Activated T-cell treated with anti-CD3 and anti-CD28 coated beads for 1 hour (primary cell): Measurements from ENCODE around the gene SHISA2.
A peak's percentile ranks its signal among the peaks of the same experiment; 100 is the strongest.

Experiments used
- DNase-seq: peaks from one replicate; pipeline ENCODE4 v3.0.0-alpha.2; 2020; ENCODE audit warnings: low read depth

Gene SHISA2

DNA sequence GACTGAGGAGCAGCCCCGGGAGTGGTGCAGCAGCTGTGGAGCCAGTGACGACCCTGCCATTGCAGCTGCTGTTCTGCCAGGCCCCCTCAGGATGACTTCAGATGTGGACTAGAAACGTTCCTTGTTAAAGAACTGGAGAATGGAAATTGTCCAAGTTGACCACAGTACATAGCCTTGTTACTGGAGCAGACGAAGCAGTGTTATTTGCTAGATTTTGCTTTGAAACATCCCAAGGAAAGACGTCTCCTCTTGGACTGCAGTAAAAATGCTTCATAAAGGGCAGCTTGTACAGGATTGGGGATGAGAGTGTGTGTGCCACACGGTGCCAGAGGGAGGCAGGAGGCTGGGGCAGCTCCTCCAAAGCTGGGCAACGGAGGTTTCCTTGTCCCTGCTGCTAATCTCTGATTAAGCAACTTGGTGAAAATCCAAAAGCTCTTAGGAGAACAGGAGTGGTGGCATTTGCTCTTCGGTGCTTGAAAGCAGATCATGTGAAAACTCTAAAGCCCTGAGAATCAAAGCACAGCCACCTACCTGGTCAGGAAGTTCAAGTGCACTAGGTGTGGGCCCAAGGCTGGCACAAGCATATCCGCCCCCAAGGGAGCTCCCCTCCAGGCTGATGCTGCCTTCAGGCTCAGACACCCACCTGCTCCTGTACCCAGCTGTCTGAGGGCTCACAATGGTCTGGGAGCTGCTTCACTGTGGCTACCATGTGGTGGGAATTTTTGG, 34.5 kb downstream of the SHISA2 start:
- no peak for DNase-seq

- no peak for DNase-seq
Measured at GRCh38 chr13:26016189-26016588, 35.6 kb downstream of the SHISA2 start.

DNA sequence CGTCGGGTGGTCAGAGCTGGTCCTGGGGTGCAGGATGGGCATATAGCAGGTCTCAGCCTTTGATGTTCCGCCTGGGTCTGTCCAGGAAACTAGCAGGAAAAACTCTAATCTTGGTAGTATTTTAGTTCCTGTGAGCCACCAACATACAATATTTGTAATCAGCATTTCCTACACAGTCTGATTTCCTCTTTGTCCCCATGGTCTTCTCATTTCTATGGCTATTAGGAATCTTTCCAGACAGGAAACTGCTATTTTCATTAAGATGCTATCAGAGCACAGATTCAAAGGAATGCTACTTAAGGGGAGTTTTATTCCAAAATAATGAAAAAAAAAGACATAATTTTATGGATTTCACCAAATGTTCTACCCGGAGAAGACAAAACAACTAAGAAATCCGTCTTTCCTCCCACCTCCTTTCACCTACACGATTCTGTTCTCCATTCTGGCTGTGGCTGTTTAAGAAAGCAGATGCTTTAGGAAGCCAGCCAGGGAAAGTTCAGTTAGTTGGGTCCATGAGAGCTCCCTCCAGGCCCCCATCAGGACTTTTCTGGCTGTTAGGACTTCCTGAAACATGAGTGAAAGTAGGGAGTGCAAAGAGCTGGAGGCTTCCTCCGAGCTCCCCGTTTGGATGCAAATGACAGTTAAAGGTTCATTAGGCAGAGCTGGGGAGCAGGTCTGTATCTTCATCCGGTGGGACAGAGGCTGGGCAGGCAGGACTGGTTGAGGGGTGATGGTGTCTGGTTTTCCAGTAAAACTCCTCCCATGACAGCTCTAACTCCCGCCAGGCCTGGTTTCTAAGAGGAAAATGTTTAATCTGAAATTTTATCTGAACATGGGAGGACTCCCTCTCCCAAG, 36.3 kb downstream of the SHISA2 start:
- no peak for DNase-seq

GRCh38 chr13:26012995-26013394, 38.8 kb downstream of the SHISA2 start:
- DNase-seq: no peak

- DNase-seq: peak; percentile 36
Measured at GRCh38 chr13:26011996-26012821, 39.6 kb downstream of the SHISA2 start.

GRCh38 chr13:26011208-26011573, 40.6 kb downstream of the SHISA2 start:
- DNase-seq: no peak

- no peak for DNase-seq
Measured at GRCh38 chr13:26010487-26011207, 41.2 kb downstream of the SHISA2 start.

- DNase-seq: no peak
Measured at GRCh38 chr13:26007261-26008125, 44.3 kb downstream of the SHISA2 start.
